ENCODE data around the gene PCSK9.
A peak's percentile ranks its signal among the peaks of the same experiment; 100 is the strongest.

PCSK9 gene

DNA sequence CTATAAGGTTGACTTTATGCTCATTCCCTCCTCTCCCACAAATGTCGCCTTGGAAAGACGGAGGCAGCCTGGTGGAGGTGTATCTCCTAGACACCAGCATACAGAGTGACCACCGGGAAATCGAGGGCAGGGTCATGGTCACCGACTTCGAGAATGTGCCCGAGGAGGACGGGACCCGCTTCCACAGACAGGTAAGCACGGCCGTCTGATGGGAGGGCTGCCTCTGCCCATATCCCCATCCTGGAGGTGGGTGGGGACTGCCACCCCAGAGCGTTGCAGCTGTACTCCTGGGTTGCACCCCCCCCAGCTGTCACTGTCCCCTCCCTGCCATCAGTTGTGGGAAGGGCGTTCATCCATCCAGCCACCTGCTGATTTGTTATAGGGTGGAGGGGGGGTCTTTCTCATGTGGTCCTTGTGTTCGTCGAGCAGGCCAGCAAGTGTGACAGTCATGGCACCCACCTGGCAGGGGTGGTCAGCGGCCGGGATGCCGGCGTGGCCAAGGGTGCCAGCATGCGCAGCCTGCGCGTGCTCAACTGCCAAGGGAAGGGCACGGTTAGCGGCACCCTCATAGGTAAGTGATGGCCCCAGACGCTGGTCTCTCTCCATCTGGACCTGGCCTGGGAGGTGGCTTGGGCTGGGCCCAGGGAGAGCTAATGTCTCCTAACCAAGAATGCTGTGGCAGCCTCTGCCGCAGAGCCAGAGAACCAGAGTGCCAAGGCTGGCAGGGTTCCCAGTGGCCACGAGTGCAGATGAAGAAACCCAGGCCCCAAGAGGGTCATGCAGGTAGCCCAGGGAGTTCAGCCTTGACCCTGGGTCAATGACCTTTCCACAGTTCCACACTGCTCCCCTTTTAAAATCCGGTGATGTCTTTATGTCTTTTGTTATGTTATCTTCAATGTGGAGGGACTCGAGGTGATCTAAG lies 13.1 kb downstream of the PCSK9 start:
- DNase-seq (ENCODE audit: low spot score), result no peak
- peak overlapping the region; percentile 32 for H3K27ac ChIP-seq
- TF ChIP-seq, protein P1, sequence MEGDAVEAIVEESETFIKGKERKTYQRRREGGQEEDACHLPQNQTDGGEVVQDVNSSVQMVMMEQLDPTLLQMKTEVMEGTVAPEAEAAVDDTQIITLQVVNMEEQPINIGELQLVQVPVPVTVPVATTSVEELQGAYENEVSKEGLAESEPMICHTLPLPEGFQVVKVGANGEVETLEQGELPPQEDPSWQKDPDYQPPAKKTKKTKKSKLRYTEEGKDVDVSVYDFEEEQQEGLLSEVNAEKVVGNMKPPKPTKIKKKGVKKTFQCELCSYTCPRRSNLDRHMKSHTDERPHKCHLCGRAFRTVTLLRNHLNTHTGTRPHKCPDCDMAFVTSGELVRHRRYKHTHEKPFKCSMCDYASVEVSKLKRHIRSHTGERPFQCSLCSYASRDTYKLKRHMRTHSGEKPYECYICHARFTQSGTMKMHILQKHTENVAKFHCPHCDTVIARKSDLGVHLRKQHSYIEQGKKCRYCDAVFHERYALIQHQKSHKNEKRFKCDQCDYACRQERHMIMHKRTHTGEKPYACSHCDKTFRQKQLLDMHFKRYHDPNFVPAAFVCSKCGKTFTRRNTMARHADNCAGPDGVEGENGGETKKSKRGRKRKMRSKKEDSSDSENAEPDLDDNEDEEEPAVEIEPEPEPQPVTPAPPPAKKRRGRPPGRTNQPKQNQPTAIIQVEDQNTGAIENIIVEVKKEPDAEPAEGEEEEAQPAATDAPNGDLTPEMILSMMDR (conservative IDR thresholded peaks at IDR 0.05; ENCODE audit: low read depth), result no peak
- ChIA-PET POLR2A (ENCODE audit: low non-redundant PET) (no interaction called here), CTCF (no interaction called here)

DNA sequence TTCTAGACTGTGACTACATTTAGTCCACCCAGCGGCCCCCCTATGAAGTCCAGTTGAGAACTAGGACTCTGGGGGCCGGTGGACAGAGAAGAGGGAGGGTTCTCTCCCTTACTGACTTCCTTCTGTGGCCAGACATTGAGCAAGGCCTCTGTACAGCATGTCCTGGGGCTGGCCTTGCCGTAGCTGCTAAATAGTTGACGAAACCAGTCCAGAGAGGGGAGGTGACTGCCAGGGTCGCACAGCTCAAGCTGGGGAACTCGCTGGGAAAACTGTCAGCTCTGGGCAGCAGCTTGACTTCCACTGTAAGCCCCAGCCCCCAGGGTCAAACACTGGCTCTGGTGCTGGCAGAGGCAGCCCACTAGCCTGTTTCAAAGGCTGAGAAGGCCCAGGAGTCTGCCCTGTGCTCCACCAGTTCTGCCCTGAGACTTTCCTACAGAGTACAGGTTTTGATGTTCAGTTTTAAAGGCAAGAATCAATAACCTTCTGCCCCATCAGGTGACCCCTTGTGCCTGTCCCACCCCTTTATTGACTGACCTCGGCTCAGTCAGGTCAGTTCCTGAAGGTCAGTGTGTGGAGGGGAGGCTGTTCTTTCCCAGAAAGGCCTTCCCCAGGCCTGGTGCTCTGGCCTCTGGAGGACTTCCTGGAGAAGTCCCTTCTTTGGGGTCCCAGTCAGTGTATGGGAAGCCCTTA lies 14.1 kb downstream of the PCSK9 start:
- ChIA-PET CTCF (no interaction called here), POLR2A (ENCODE audit: low non-redundant PET) (no interaction called here)
- H3K27ac ChIP-seq, result peak overlapping the region; percentile 32
- no peak for DNase-seq (ENCODE audit: low spot score)
- TF ChIP-seq, protein P1 (conservative IDR thresholded peaks at IDR 0.05; ENCODE audit: low read depth), result no peak

DNA sequence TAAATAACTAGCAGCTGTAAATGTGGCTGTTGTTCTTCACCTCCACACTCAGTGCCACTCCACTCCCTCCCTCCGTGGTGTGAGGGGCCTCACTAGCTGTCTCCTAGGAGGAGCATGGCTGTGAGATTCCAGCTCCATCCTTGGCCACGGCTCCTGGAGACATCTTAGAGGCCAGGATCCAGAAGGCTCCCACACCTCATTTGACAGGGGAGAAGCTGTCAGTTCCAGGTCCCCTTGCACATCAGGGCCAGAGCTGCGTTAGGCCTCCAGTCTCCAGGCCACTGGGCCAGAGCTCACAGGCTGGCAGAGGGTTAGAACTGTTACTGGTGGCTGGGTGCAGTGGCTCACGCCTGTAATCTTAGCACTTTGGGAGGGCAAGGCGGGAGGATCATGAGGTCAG lies 15.0 kb downstream of the PCSK9 start:
- ChIA-PET CTCF (no interaction called here), POLR2A (ENCODE audit: low non-redundant PET) (no interaction called here)
- no peak for DNase-seq (ENCODE audit: low spot score)
- H3K27ac ChIP-seq, result peak overlapping the region; percentile 32
- TF ChIP-seq, protein P1 (conservative IDR thresholded peaks at IDR 0.05; ENCODE audit: low read depth), result no peak

GRCh38 chr1:55055084-55055882 lies 15.9 kb downstream of the PCSK9 start:
- ChIA-PET CTCF (no interaction called here), POLR2A (ENCODE audit: low non-redundant PET) (no interaction called here)
- DNase-seq (ENCODE audit: low spot score), result no peak
- peak overlapping the region; percentile 32 for H3K27ac ChIP-seq
- TF ChIP-seq, protein P1 (conservative IDR thresholded peaks at IDR 0.05; ENCODE audit: low read depth), result no peak

DNA sequence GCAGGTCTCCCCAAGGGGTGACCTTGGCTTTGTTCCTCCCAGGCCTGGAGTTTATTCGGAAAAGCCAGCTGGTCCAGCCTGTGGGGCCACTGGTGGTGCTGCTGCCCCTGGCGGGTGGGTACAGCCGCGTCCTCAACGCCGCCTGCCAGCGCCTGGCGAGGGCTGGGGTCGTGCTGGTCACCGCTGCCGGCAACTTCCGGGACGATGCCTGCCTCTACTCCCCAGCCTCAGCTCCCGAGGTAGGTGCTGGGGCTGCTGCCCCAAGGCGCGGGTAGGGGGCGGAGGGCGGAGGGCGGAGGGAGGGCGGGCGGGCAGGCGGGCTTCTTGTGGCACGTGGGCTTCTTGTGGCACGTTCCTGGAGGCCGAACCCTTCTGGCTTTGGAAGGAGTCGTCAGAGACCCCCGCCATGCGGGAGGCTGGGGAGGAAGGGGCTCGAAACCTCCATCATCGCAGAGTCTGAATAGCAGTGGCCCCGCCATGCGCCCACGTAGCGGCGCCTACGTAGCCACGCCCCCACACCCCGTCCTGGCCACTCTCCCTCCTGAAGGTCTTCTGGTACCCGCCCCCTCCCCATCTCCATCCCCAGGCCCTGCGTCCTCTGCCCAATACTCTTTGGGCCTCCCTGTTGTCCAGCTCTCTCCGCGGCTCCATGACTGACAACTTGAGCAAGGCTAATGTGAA lies 16.7 kb downstream of the PCSK9 start:
- ChIA-PET CTCF (no interaction called here), POLR2A (ENCODE audit: low non-redundant PET) (no interaction called here)
- TF ChIP-seq, protein P1 (conservative IDR thresholded peaks at IDR 0.05; ENCODE audit: low read depth), result no peak
- peak overlapping the region; percentile 32; the same call in 1 of the 2 replicates for H3K27ac ChIP-seq
- no peak for DNase-seq (ENCODE audit: low spot score)

GRCh38 chr1:55056632-55056992 lies 17.3 kb downstream of the PCSK9 start:
- ChIA-PET POLR2A (ENCODE audit: low non-redundant PET) (no interaction called here), CTCF (no interaction called here)
- TF ChIP-seq, protein P1 (conservative IDR thresholded peaks at IDR 0.05; ENCODE audit: low read depth), result no peak
- peak overlapping the region; percentile 60; the same call in 1 of the 2 replicates for H3K27ac ChIP-seq
- no peak for DNase-seq (ENCODE audit: low spot score)
